GM23338 (cell line): ENCODE data around the gene WNT8A.

ENCODE experiments used
- EZH2phosphoT487 ChIP-seq: fragments of 200-600 bp; sonication (generic); IDR thresholded peaks from one replicate; pipeline ENCODE4 v1.8.1; 2018; ENCODE audit warnings: antibody characterized with exemption; ENCODE audit not compliant: unreplicated experiment
- TF ChIP-seq, protein P1 (sequence below), 2 experiments: fragments of 200-600 bp in 1 of 2; sonication (generic) in 1 of 2; conservative IDR thresholded peaks; 2 replicates each; pipeline versions ENCODE4 v1.5.1 to v1.6.1; 2016 to 2017; ENCODE audit warnings: antibody characterized with exemption in 2 of 2, low read depth in 2 of 2, mild to moderate bottlenecking in 2 of 2, moderate library complexity in 1 of 2

DNA sequence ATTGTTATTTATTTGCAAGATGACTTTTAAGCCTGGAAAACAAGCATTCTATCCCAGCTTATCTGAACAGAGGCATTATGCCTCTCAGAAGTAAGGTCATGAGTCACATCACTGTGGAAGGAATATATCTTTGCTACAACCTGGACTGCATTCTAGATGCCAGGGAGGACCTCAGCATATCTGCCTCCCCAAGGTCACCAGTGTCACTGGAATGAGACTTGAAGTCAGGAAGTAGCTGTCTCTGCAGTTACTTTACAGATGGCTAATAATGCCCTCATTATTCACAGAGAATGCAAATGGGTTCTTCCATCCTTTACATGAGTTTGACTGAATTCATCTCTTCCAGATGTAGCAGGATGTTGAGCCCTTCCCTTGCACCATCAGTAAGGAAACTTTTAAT lies 46.6 kb upstream of the WNT8A start:
- TF ChIP-seq, protein P1, sequence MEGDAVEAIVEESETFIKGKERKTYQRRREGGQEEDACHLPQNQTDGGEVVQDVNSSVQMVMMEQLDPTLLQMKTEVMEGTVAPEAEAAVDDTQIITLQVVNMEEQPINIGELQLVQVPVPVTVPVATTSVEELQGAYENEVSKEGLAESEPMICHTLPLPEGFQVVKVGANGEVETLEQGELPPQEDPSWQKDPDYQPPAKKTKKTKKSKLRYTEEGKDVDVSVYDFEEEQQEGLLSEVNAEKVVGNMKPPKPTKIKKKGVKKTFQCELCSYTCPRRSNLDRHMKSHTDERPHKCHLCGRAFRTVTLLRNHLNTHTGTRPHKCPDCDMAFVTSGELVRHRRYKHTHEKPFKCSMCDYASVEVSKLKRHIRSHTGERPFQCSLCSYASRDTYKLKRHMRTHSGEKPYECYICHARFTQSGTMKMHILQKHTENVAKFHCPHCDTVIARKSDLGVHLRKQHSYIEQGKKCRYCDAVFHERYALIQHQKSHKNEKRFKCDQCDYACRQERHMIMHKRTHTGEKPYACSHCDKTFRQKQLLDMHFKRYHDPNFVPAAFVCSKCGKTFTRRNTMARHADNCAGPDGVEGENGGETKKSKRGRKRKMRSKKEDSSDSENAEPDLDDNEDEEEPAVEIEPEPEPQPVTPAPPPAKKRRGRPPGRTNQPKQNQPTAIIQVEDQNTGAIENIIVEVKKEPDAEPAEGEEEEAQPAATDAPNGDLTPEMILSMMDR (conservative IDR thresholded peaks at IDR 0.05; ENCODE audit: low read depth in 2 of 2) = no peak
- TF ChIP-seq EZH2phosphoT487 = no peak
